ENCODE measurements around the gene RGS3. TPM values are rescaled to one million over a fixed set of nuclear protein-coding genes. Genes with fewer than 3 reads are reported as not detected.

RGS3 gene
- polyA plus RNA-seq, 1 of the 3 experiments (the other 2 are of a cell fraction), result 50.6 TPM

GRCh38 chr9:113636165-113636564 lies 172.6 kb downstream of the RGS3 start:
- Histone ChIP-seq H3K27me3 (ENCODE audit: insufficient read depth) (no peaks in the 10 kb centered on the region), H3F3A (replicated peaks; ENCODE audit: insufficient read depth) (no peaks in the 10 kb centered on the region), H3K4me1 (ENCODE audit: control insufficient read depth in 1 of 2, insufficient read depth in 2 of 2, low read depth in 1 of 2, low read length in 1 of 2) (peaks cover 9 to 15% of the 10 kb centered on the region in 2 experiments; a peak in 2 of 4 replicates), H2AFZ (ENCODE audit: low read depth) (no peak overlapping the region), H3K27ac (ENCODE audit: low read depth in 2 of 2, low read length in 1 of 2) (no peak overlapping the region), H4K20me1 (ENCODE audit: insufficient read depth) (no peaks in the 10 kb centered on the region), H3K36me3 (replicated peaks in 1 of 2; ENCODE audit: control insufficient read depth in 1 of 2, insufficient read depth in 2 of 2, low read length in 1 of 2) (no peaks in the 10 kb centered on the region), H3K4me3 (ENCODE audit: low read depth in 2 of 2, low read length in 1 of 2) (no peak overlapping the region), H3K79me2 (ENCODE audit: insufficient read depth) (no peaks in the 10 kb centered on the region), H3K4me2 (no peak overlapping the region), H3K9me3 (no peaks in the 10 kb centered on the region), H3K9ac (no peak overlapping the region), H3K9me2 (no peaks in the 10 kb centered on the region)
- WGBS (ENCODE audit: low lambda C conversion rate), result 86% methylated on average over 8 of the region's 10 CpGs
- TF ChIP-seq YY1 (IDR thresholded peaks at IDR 0.05; ENCODE audit: low read depth) (no peak), CTCF (IDR thresholded peaks at IDR 0.05) (no peak), JUND (IDR thresholded peaks at IDR 0.05) (no peak), RXRA (IDR thresholded peaks at IDR 0.05; ENCODE audit: borderline replicate concordance, low read depth) (no peak), NRF1 (IDR thresholded peaks at IDR 0.05; ENCODE audit: low read depth, low read length) (no peak), TCF12 (IDR thresholded peaks at IDR 0.05) (no peak), GATA2 (CRISPR knock-in tag; IDR thresholded peaks at IDR 0.05) (no peak), ZBTB33 (IDR thresholded peaks at IDR 0.05; ENCODE audit: borderline replicate concordance, low read depth) (no peak), ELF1 (IDR thresholded peaks at IDR 0.05) (no peak), PBX3 (IDR thresholded peaks at IDR 0.05) (no peak), TEAD4 (IDR thresholded peaks at IDR 0.05; ENCODE audit: borderline replicate concordance, insufficient read depth) (no peak), IRF3 (IDR thresholded peaks at IDR 0.05; ENCODE audit: low read depth, low read length) (no peak), RAD21 (IDR thresholded peaks at IDR 0.05; ENCODE audit: low read length) (no peak), SIN3A (IDR thresholded peaks at IDR 0.05; ENCODE audit: borderline replicate concordance, low read depth, low read length) (no peak), FOSL2 (IDR thresholded peaks at IDR 0.05; ENCODE audit: borderline replicate concordance, low read depth) (no peak), FOXJ3 (CRISPR knock-in tag; IDR thresholded peaks at IDR 0.05) (no peak), TAF1 (IDR thresholded peaks at IDR 0.05; ENCODE audit: borderline replicate concordance, low read depth, low read length) (no peak)
- no peak for DNase-seq
- ChIA-PET POLR2A (no interaction called here), CTCF (interaction anchor here (1.1 to 2.2 kb wide), 4 partner anchors 19 to 189 kb away, joined by 3 to 9 read pairs (median 4); no protein-coding TSS in a partner anchor)
